Activated T-helper 1 cell treated with anti-CD3 and anti-CD28 coated beads, Interleukin-2, amount 50 U/mL, for 16 hours (primary cell): Measurements from ENCODE around the gene OSR1.
"Not testable (repeated sequence)": the region's sequence is repeated elsewhere in the genome, so short reads cannot be mapped to it uniquely, and the experiment has no call there.

Source experiments
- DNase-seq, 2 donors: peaks; one replicate each; pipeline ENCODE4 v3.0.0-alpha.2; 2020; ENCODE audit warnings: low read depth in 1 of 2, low spot score in 1 of 2

The OSR1 gene

DNA sequence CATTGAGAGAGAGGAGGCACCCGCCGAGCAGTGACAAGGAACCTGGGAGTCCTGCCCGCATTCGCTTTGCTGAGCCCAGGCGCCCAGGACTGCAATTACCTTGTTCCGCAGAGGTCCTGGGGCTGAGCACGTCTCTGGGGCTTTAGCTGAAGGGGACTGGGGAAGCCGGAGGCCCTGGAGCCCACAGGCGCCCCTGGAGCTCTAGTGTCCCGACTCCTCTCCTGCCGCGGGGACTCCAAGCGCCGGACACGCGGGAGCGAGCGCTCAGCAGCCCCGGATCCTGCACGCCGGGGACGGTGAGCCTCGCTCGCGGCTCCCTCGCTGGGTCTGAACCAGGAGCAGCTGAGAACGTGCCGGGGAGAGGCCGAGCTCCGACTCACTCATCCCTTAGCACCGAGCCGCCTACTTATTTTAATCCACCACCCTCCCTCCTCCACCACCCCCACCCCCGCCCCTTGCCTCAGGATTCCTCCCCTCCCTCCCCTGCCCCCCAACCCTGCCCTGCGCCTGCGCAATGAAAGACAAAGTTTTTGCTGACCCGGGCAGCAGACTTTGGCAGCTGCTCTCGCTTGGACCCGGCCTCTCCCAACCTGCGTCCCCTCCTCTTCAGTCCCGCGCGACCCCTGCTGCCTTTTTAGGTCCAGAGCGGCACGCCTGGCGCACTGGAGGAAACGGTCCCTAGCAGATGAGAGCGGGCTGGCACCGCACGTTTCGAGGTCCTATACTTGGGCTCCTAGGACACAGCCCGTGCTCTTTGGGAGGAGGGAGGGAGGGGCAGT is at the start of gene OSR1:
TSS of gene OSR1 (minus strand) at position 382 of the 779 bp plus-strand sequence. CDS start 4,818 bp downstream, outside the sequence.
- DNase-seq, result no peak

DNA sequence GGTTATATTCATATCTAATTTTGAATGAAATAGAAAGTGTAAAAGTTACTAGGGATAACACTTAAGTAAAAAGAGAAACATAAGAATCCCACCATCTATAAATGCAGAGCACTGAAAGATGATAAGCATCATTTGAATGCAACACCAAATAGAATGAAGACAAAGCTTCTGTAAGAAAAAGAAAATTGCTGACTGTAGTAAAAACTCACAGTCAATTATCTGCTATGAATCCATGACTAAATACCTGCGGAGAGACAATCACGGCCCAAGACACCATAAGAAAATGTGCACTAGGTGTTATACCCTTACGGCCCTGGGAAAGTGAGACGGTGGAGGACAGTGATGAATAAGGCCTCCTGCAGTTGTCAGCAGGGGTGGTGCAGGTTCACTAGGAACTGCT is 45.4 kb upstream of the OSR1 start:
- DNase-seq, result no peak

DNA sequence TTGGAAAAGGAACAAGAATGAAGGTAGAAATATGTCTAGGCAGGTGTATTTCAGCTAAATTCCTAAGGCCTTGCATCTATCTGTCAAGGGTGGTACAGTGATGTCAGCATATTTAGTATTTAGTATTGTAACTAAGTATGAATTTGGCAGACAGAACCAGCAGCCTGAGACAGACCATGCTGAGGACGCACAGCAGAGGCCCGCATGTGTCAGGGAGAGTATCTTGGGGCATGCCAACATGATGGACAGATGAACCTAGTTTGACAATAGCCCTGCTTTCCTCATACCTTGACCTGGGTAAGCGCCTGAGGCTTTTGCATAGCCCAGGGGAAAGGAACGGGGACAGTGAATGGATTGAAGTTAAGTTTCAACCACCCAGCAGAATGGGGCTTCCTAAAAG is 33.8 kb upstream of the OSR1 start:
- no peak for DNase-seq

DNA sequence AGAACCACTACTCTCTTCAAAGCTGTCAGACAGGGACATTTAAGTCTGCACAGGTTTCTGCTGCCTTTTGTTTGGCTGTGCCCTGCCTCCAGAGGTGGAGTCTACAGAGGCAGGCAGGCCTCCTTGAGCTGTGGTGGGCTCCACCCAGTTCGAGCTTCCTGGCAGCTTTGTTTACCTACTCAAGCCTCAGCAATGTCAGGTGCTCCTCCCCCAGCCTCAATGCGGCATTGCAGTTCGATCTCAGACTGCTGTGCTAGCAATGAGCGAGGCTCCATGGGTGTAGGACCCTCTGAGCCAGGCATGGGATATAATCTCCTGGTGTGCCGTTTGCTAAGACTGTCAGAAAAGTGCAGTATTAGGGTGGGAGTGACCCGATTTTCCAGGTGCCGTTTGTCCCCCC is 31.0 kb upstream of the OSR1 start:
- not testable (repeated sequence) for DNase-seq

DNA sequence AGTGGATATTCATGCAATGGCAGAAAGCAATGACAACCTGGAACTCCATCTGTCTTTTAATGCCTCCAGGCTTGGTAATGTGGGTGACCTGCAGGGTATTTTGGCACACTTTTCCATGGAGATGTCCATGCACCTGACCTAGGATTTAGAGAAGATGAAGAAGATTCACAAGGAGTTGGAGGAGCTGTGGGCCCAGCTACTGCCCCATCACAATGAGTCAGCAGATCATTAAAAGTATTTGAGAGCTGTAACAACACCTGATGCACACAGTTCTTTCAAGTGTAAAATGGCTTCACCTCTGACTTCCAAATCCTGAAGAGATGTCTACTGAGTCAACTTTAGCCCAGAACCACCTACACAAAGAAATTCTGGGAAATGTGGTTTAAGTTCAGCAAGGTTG is 22.1 kb upstream of the OSR1 start:
- DNase-seq, result no peak

DNA sequence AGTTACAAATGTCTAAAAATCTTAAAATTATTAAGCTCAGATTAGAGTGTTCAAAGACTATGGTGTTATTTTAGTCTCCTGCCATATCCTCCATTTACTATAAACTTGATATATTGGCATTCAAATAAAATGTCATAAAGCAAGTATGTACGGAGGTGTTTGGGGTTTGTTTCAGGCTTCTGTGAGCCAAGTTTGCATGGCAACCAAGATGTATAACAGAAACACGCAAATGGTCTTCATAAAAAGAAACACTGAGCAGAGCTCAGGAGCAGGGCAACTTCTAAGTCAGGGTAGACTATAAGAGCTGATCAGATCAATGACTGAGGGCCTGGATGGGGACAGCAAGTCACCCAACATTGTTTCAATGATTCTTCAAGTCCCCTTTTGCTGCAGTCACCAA is 20.5 kb upstream of the OSR1 start:
- DNase-seq, result no peak

DNA sequence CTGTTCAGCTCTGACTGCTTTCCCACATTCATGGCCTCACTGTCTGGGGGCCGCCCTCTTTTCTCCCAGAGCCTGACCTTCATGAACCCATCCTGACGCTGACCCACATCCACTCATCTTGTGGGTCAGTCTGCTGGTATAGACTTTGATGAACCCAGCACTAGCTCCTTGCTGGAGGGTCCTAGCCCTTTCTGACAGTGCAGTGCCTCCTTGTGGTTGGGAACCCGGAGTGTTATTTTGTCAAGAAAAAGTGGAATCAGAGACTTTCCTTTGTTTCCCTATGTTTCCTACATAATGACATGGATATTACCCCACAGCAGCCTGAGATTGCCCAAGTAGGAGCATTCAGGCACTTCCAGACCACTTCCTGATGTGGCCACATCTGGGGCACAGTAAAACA is 19.3 kb upstream of the OSR1 start:
- no peak for DNase-seq

DNA sequence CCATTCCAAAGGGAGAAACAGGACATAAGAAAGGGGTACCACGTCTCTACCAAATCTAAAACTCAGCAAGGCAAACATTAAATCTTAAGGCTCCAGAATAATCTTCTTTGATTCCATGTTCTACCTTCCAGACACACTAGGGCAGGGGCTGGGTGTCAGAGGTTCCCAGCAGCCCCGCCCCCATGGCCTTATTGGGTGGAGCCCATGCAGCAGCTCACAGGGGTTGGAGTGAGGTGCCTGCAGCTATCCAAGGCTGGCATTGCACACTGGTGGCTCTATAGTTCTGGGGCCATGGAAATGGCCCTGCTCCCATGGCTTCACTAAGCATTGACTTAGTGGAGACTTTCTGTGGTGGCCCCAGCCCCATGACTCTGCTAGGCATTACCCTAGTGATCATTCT is 14.9 kb upstream of the OSR1 start:
- no peak for DNase-seq

DNA sequence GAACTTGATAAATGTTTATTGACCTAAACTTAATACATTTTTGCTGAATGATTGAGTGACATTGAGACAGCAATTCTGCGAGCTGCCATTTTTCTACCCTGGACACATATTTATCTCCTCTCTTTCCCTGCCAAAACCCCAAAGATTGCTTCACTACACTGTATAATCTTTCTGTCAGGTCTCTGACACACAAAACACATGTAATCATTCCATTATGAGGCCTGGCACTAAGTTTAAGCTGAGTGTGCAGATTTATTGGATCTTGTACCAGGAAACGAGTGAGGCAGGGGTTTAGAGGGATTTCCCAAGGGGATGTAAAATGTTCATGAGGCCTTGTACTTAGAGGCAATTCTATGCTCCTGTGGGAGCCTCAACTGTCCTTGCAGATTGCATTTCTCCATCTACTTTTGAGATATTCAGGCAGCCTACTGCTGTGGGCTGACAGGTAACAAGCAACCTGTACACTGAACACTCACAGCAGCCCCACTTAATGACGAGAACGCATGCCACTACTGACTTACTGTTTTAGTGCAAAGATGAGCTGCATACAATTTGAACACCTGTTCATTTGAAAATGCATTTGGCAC is 13.7 kb upstream of the OSR1 start:
- DNase-seq, result no peak

DNA sequence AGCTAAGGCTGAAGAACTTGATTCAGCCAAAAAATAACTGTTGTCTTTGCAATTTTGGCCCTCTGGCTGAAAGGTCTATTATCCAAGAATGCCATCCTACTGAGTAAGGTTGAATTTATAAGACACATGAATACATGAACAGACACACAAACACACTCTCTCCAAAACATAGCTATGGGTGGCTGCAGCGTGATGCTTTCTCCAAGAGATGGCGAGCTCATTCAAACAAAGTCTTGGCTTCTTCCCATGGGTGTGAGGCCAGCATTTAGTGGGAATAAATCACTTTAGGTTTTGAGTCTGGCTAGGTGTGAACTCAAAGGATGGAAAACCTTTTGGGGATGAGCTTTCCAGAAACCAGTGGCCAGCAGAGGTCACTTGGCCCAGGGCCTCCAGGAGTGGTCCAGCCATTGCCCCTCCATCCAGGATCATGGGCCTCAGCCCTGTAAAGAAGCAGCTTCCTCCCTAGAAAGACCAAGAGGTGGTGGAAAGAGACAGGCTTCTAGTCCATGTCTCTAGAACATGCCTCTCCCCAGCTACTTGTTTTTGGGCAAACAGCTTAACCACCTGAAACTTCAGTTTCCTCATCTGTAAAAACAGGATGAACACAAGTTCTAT is 11.0 kb upstream of the OSR1 start:
- no peak for DNase-seq

DNA sequence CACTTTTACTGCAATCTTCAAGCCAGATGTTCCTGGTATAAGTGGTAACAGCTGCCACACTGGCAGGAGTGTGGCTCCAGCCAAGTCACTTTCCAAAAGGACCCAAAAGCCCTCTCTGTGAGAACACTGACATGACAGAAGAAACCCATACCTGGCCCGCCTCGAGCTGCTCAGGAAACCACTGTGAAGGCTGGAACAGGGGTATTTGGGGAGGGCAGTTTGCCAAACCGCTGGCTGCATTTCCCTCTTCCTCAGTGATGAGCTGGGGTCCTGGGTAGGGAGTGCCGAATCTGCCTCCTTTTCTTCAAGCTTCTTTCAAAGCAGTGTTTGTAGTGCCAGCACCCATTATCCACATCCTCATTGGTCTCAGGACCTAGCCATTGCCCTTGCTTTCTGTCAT is 10.3 kb upstream of the OSR1 start:
- no peak for DNase-seq

DNA sequence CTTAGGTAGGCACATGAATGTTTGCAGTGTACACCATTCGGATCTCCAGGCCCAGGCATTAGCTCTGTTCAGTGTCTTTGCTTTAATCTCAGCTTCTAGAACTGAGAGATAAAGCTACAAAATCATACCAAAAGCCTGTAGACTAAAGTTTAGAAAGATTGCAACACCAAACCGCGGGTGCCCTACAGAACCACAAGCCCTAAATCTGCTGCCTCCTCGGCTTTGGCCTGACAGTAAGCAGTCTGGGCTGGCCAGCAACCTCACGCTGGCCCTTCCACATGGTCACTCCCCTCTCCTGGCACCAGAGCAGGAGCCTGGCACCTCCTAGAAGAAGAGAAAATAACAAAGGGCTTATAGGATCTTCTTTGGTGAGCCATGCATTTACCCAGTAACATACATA is 8.9 kb upstream of the OSR1 start:
- no peak for DNase-seq

DNA sequence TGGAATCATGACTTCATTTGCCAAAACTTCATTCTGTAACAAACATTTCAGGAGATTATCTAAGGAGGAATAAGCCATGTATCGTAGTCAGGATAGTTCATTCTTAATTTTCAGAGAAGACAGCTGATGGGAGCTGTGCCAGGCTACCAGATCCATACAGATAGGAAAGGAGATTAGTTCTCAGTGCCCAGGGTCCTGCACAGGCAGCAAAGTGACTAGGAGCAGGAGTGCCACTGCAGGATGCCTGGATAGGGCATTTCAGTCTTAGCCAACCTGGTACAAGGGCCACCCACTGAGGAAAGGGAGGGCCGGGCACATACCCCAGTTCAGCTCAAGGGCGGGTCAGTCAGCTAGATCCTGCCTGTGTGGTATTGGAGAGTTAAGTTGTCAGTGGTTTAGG is 6.7 kb upstream of the OSR1 start:
- no peak for DNase-seq

DNA sequence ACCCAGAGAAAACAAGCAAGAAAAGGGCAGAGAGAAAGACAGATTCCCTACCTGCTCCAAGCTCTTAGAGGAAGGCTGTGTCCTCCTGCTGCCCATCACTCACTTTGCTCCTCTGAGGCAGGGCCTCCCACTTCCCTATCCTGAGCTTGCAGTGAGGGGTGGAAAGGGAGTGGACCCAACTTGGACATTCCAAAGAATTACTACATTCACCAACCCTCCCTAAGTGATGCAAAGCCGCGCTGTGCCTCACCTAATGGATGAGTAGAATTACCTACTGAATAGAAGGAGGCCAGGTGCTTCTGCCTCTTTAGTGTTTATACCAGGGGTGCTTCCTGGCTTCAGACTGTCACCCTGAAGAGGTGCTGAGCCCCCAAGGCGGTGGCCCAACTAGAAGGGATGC is 5.6 kb upstream of the OSR1 start:
- no peak for DNase-seq

DNA sequence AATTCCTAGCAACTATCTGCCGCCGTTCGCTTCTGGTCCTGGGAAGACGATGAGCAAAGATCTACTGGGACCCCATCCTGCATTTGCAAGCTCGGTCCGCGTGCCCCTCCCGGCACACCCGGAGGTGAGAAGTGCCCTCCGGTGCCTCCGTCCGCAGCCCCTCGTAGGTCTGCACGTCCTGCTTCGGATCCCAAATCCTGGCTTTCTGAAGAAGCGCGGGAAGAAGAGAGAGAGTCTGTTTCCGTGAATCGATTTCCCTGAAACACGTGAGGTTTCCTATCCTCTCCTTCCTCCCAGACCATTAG is 5.0 kb upstream of the OSR1 start:
- DNase-seq, result no peak

DNA sequence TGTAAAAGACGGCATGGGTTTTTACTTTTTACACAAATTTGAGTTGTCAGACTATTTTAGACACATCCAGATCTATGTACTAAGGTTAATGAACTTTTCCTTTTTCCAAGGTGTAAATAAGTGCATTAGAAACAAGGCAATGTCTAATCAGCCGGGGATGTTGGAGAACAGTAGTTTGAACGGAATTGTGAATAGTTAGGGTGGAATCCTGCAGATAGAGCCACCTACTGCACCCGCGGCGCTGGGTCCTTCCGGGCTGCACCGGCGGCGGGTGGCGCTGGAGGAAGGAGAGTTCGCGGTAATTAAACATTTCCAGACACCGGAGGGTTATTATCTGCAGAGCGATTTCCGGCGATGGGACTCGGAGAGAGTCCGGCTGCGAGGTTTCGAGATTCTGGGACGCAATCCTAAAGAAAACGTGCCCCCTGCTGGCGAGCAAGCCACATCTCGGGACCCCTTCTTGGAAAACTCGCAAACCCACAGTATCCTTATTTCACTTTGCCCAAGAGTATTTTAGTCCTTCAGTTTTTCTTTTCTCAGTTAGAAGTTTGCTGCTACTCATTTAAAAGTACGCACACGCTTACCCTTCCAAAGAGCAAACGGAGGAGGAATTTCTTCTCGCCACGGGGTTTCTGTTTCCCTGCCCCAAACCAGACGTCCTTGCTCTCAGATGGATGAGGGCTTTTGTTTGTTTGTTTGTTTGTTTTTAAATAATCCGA is 4.5 kb upstream of the OSR1 start:
- no peak for DNase-seq

DNA sequence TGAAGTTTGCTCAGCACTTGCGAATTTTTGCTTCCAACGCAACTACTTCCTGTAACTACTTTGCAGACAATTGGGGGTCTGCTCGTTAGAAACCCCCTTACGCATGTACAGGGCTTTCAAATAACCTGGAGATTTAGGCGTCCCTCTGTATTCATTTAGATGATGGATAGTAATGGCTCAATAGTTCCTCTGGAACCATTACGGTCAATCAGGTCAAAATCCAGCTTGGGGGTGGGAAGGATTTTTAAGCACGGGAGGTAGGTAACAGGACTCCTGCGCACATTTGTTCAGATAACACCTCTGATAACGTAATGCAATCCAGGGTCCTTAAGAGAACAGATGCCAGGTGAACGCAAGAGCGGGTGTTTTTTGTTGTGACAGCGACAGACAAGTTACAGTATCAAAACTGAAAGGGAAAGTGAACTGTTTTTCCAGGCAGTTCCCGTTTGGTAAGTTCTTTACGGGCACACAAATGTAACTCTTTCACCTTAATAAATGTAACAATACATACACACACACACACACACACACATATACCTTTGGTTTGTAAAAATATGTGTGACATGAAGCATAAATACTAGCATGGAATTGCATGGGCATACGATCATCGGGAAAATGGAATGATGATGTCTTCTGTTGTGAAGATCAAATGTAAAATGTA is 3.8 kb upstream of the OSR1 start:
- DNase-seq, result no peak

DNA sequence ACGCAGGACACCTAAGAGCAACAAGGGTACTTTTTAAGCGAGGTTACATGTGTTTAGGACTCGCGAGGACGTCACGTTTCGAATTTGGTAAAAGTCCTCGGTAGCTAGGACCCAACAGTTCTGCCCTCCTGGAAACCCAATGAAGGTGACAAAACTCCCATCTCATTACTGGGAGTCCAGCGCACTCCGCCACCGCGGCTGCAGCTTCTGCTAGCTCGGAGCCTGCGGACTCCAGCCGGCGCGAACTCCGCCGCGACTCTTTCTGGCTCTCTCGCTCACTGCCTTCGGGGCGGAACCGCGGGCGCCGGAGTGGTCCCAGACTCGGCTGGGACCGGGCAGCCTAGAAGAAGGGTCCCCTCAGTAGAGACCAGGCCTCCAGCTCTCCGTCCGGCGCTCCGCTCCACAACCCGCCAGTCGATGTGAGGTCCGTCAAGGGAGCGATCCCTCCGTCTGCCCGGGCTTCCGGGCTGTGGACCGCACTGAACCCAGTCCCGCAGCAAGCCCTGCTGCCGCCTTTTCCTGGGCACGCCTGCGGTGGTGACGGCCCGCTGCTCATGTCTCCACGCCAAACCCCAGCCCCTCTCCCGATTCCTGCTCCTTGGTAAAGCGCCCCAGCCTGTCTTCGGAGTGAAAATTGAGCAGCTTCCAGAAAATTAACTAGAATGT is 3.0 kb upstream of the OSR1 start:
- no peak for DNase-seq

DNA sequence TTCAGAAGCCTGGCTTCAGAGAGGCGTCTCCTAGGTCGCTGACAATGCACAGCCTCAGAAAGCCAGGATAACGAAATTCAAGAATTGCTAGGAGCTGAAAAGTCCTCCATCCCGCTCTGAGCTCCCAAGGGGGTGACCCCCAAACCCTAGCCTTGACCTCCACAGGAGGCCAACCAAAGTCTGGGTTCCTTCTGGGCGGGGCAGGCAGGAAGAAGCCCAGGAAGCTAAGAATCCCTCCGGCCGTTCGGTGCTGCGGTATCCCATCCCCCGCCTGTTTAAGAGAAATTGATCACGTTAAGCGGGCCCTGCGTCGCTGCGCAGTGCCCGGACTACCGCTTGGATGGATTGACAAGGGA is 2.5 kb upstream of the OSR1 start:
- no peak for DNase-seq

DNA sequence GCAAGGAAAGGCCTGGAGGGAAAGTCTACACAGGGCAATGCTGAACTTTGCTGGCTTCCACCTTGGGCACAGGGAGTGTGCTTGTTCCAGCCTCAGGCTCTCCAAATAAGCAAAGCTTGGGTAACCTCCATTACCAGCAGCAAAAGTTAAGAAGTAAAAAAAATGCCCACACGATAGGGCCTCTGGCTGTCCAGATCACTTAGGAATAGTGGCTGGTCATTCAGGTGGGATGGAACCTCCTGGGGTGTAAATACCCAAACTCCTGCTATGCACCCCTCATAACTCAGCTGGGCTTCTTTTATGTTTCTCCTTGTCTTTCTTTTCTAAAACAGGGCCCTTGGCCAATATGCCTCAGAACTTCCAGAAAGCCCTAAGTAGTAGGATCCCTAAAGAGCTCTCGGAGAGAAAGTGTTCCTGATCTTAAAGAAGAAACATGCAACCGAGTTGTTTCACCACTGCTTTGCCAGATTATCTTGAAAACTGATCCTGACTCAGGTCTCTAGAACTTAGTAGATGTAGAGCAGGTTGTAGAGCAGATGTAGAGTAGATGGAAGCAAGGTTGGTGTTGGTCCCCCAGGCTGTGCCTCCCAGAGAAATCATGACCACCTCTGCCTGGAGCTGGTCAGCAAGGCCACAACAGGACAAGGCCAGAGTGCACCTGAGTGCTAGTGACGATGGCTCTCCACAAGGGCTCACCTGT is 2.0 kb upstream of the OSR1 start:
- DNase-seq, result no peak

DNA sequence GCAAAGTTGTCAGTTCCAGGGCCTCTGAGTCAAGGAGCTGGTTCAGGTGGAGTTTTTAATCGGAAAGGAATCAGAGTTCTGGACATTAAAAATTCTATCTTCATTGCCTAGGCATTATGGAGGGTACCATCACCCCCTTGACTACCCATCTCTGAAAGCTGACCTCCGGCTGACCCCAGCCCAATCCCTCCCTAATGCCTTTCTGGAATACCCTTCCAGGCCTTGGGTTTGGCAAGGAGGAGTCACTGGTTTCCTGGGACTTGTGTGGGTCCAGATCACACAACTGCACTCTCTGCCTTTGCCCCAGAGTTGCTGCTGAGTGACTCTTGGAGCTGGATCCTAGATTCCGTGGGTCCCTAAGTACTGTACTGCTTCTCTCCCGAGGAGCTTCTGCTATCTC is 1.0 kb upstream of the OSR1 start:
- DNase-seq, result no peak
